Upper lobe of right lung (tissue), 1 donor: ENCODE data around the gene MYBPC3. TPM values are rescaled to one million over a fixed set of nuclear protein-coding genes. Genes with fewer than 3 reads are reported as not detected.

Experiments used
- ATAC-seq: fragments of 200-7000 bp; cut with Tn5 transposase; one replicate; pipeline ENCODE4 v1.9.1; 2020; ENCODE audit warnings: mild to moderate bottlenecking, moderate library complexity
- DNase-seq: peaks from one replicate; pipeline ENCODE4 v3.0.0-alpha.2; 2020
- H3K27ac ChIP-seq: fragments of 200-600 bp; one replicate; pipeline ENCODE4 v1.8.0; 2022
- H3K27me3 ChIP-seq: fragments of 200-600 bp; one replicate; pipeline ENCODE4 v1.8.0; 2022; ENCODE audit warnings: mild to moderate bottlenecking
- H3K36me3 ChIP-seq: fragments of 200-600 bp; one replicate; pipeline ENCODE4 v1.8.0; 2022
- H3K4me1 ChIP-seq: fragments of 200-600 bp; one replicate; pipeline ENCODE4 v1.8.0; 2022
- H3K4me3 ChIP-seq: fragments of 200-600 bp; one replicate; pipeline ENCODE4 v1.8.0; 2022; ENCODE audit warnings: mild to moderate bottlenecking
- H3K9me3 ChIP-seq: fragments of 200-600 bp; one replicate; pipeline ENCODE4 v1.8.0; 2022
- intact Hi-C: fragments of 100-400 bp; cut with DNase I; formaldehyde crosslinking; loops from one replicate; pipeline ENCODE4 v1.11.0; 2022
- total RNA-seq: library from RNA; stranded (reverse); fragmentation: NEBNext Ultra II Directional; extraction: Animal tissue kit (Norgen Biotek cat#: 25700); gene quantifications from one replicate; pipeline ENCODE4 v1.2.1, GENCODE V29; 2021
- TF ChIP-seq, protein P1 (sequence below): fragments of 200-600 bp; IDR thresholded peaks from one replicate; pipeline ENCODE4 v1.8.0; 2022; ENCODE audit warnings: antibody characterized with exemption
- donor health status: DM: no; HTN: yes; CAD: no; lungs with severe emphysema.

Gene MYBPC3
- total RNA-seq, 1 donor from 2014 or later: 0.96 TPM

DNA sequence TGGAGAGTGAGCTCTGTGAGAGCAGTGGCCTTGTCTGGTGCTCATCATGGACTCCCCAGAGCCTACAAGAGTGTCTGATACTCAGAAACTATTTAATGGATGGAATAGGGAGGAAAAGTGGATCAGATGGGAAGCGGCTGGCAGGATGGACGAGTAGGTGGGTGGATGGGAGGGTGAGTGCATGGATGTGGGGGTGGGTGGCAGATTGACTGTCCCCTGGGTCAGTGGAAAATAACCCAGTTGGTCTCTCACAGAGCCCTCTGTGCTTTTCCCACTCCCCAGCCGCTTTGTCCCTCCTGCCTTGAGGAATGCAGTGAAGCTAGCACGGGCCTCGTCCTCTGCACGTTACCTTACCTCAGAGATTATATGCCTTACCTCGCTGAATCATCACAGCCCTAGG is 19.9 kb upstream of the MYBPC3 start:
- Histone ChIP-seq H3K27ac (no peak overlapping the region), H3K9me3 (no peaks in the 10 kb centered on the region), H3K4me3 (no peak overlapping the region), H3K36me3 (no peaks in the 10 kb centered on the region), H3K27me3 (no peaks in the 10 kb centered on the region), H3K4me1 (no peaks in the 10 kb centered on the region)
- DNase-seq (no peak), ATAC-seq (no peak)
- TF ChIP-seq, protein P1, sequence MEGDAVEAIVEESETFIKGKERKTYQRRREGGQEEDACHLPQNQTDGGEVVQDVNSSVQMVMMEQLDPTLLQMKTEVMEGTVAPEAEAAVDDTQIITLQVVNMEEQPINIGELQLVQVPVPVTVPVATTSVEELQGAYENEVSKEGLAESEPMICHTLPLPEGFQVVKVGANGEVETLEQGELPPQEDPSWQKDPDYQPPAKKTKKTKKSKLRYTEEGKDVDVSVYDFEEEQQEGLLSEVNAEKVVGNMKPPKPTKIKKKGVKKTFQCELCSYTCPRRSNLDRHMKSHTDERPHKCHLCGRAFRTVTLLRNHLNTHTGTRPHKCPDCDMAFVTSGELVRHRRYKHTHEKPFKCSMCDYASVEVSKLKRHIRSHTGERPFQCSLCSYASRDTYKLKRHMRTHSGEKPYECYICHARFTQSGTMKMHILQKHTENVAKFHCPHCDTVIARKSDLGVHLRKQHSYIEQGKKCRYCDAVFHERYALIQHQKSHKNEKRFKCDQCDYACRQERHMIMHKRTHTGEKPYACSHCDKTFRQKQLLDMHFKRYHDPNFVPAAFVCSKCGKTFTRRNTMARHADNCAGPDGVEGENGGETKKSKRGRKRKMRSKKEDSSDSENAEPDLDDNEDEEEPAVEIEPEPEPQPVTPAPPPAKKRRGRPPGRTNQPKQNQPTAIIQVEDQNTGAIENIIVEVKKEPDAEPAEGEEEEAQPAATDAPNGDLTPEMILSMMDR: no peak
- intact Hi-C loops: no loop called here

GRCh38 chr11:47369676-47370075 is 17.2 kb upstream of the MYBPC3 start:
- Histone ChIP-seq H3K9me3 (no peaks in the 10 kb centered on the region), H3K4me1 (no peaks in the 10 kb centered on the region), H3K27me3 (no peaks in the 10 kb centered on the region), H3K4me3 (no peak overlapping the region), H3K27ac (no peak overlapping the region), H3K36me3 (no peaks in the 10 kb centered on the region)
- DNase-seq (no peak), ATAC-seq (no peak)
- intact Hi-C loops: no loop called here
- TF ChIP-seq, protein P1: no peak

- Histone ChIP-seq H3K27me3 (no peaks in the 10 kb centered on the region), H3K36me3 (no peaks in the 10 kb centered on the region), H3K4me3 (no peak overlapping the region), H3K9me3 (no peaks in the 10 kb centered on the region), H3K27ac (no peak overlapping the region), H3K4me1 (peaks cover 5% of the 10 kb centered on the region)
- DNase-seq: no peak
- intact Hi-C loops: no loop called here
- no peak for ATAC-seq
- TF ChIP-seq, protein P1: no peak
Measured at GRCh38 chr11:47366020-47366490, 13.6 kb upstream of the MYBPC3 start.

DNA sequence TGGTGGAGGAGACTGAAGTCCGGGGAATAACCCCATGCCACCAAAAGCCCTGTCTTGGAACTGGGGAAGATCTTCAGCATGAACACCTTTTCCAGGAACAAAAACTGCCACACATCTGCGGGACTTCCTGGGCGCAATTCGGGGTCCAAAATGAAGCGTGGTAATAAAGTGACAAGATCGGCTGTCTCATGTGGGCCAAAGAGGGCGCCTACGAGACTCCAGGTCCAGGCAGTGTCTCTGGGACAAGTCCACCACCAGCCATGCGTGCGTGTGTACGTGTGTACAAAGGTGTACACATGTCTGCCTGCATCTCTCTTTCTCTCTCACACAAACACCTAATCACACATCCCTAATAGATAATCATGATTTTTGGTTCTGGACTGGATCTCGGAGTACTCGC is 8.9 kb upstream of the MYBPC3 start:
- intact Hi-C loops: no loop called here
- no peak for DNase-seq
- TF ChIP-seq, protein P1: no peak
- no peak overlapping the region for H3K27ac ChIP-seq
- no peaks in the 10 kb centered on the region for H3K36me3 ChIP-seq
- no peak overlapping the region for H3K4me3 ChIP-seq
- no peak for ATAC-seq
- peaks cover 5% of the 10 kb centered on the region for H3K4me1 ChIP-seq
- H3K9me3 ChIP-seq: no peaks in the 10 kb centered on the region
- H3K27me3 ChIP-seq: no peaks in the 10 kb centered on the region

- DNase-seq: no peak
- no peak overlapping the region for H3K4me3 ChIP-seq
- intact Hi-C loops: no loop called here
- no peaks in the 10 kb centered on the region for H3K27me3 ChIP-seq
- H3K4me1 ChIP-seq: peaks cover 5% of the 10 kb centered on the region
- H3K9me3 ChIP-seq: no peaks in the 10 kb centered on the region
- H3K36me3 ChIP-seq: no peaks in the 10 kb centered on the region
- TF ChIP-seq, protein P1: no peak
- no peak for ATAC-seq
- H3K27ac ChIP-seq: no peak overlapping the region
Measured at GRCh38 chr11:47360341-47360740, 7.8 kb upstream of the MYBPC3 start.

GRCh38 chr11:47359586-47359985 is 7.1 kb upstream of the MYBPC3 start:
- peaks cover 5% of the 10 kb centered on the region for H3K4me1 ChIP-seq
- H3K27ac ChIP-seq: no peak overlapping the region
- intact Hi-C loops: loop anchor here (10.0 kb wide), 2 partner anchors 85 to 175 kb away; partner anchors contain the start of genes MADD and PACSIN3
- H3K36me3 ChIP-seq: no peaks in the 10 kb centered on the region
- peak; percentile 12 for ATAC-seq
- DNase-seq: no peak
- no peaks in the 10 kb centered on the region for H3K27me3 ChIP-seq
- no peaks in the 10 kb centered on the region for H3K9me3 ChIP-seq
- TF ChIP-seq, protein P1: no peak
- no peak overlapping the region for H3K4me3 ChIP-seq
